ENCODE data around the gene CRTC3.

CRTC3 gene

GRCh38 chr15:90565866-90566265, 36.1 kb downstream of the CRTC3 start:
- TF ChIP-seq ZNF274 (IDR thresholded peaks at IDR 0.05; ENCODE audit: low read depth, low read length), result no peak
- H3K4me3 ChIP-seq (ENCODE audit: low read length), result no peak overlapping the region

- no peak for TF ChIP-seq ZNF274 (IDR thresholded peaks at IDR 0.05; ENCODE audit: low read depth, low read length)
- H3K4me3 ChIP-seq (ENCODE audit: low read length), result no peak overlapping the region
Measured at GRCh38 chr15:90570643-90571042, 40.9 kb downstream of the CRTC3 start.

- H3K4me3 ChIP-seq (ENCODE audit: low read length), result no peak overlapping the region; the same call in 1 of the 2 replicates
- TF ChIP-seq ZNF274 (IDR thresholded peaks at IDR 0.05; ENCODE audit: low read depth, low read length), result no peak
Measured at GRCh38 chr15:90571063-90571541, 41.4 kb downstream of the CRTC3 start.

GRCh38 chr15:90572893-90573292, 43.2 kb downstream of the CRTC3 start:
- no peak overlapping the region for H3K4me3 ChIP-seq (ENCODE audit: low read length)
- no peak for TF ChIP-seq ZNF274 (IDR thresholded peaks at IDR 0.05; ENCODE audit: low read depth, low read length)

GRCh38 chr15:90576711-90577389, 47.1 kb downstream of the CRTC3 start:
- no peak for TF ChIP-seq ZNF274 (IDR thresholded peaks at IDR 0.05; ENCODE audit: low read depth, low read length)

GRCh38 chr15:90579213-90579612, 49.5 kb downstream of the CRTC3 start:
- TF ChIP-seq ZNF274 (IDR thresholded peaks at IDR 0.05; ENCODE audit: low read depth, low read length), result no peak
- H3K4me3 ChIP-seq (ENCODE audit: low read length), result no peak overlapping the region

More at GRCh38 chr15:90576711-90577389, 47.1 kb downstream of the CRTC3 start:
- H3K4me3 ChIP-seq (ENCODE audit: low read length), result no peak overlapping the region

- no peak overlapping the region for H3K4me3 ChIP-seq (ENCODE audit: low read length)
- TF ChIP-seq ZNF274 (IDR thresholded peaks at IDR 0.05; ENCODE audit: low read depth, low read length), result no peak
Measured at GRCh38 chr15:90580099-90580498, 50.4 kb downstream of the CRTC3 start.

- no peak overlapping the region for H3K4me3 ChIP-seq (ENCODE audit: low read length)
- TF ChIP-seq ZNF274 (IDR thresholded peaks at IDR 0.05; ENCODE audit: low read depth, low read length), result no peak
Measured at GRCh38 chr15:90580541-90580940, 50.8 kb downstream of the CRTC3 start.

GRCh38 chr15:90580946-90581345, 51.2 kb downstream of the CRTC3 start:
- no peak overlapping the region for H3K4me3 ChIP-seq (ENCODE audit: low read length)
- no peak for TF ChIP-seq ZNF274 (IDR thresholded peaks at IDR 0.05; ENCODE audit: low read depth, low read length)

GRCh38 chr15:90581771-90582352, 52.1 kb downstream of the CRTC3 start:
- no peak overlapping the region for H3K4me3 ChIP-seq (ENCODE audit: low read length)
- TF ChIP-seq ZNF274 (IDR thresholded peaks at IDR 0.05; ENCODE audit: low read depth, low read length), result no peak

GRCh38 chr15:90582553-90582952, 52.8 kb downstream of the CRTC3 start:
- H3K4me3 ChIP-seq (ENCODE audit: low read length), result no peak overlapping the region
- TF ChIP-seq ZNF274 (IDR thresholded peaks at IDR 0.05; ENCODE audit: low read depth, low read length), result no peak

- no peak overlapping the region for H3K4me3 ChIP-seq (ENCODE audit: low read length)
- no peak for TF ChIP-seq ZNF274 (IDR thresholded peaks at IDR 0.05; ENCODE audit: low read depth, low read length)
Measured at GRCh38 chr15:90583471-90584252, 53.9 kb downstream of the CRTC3 start.

GRCh38 chr15:90584841-90585240, 55.1 kb downstream of the CRTC3 start:
- TF ChIP-seq ZNF274 (IDR thresholded peaks at IDR 0.05; ENCODE audit: low read depth, low read length), result no peak
- H3K4me3 ChIP-seq (ENCODE audit: low read length), result no peak overlapping the region

GRCh38 chr15:90585863-90586262, 56.1 kb downstream of the CRTC3 start:
- no peak overlapping the region for H3K4me3 ChIP-seq (ENCODE audit: low read length)
- TF ChIP-seq ZNF274 (IDR thresholded peaks at IDR 0.05; ENCODE audit: low read depth, low read length), result no peak

- H3K4me3 ChIP-seq (ENCODE audit: low read length), result no peak overlapping the region
- TF ChIP-seq ZNF274 (IDR thresholded peaks at IDR 0.05; ENCODE audit: low read depth, low read length), result no peak
Measured at GRCh38 chr15:90586948-90587347, 57.2 kb downstream of the CRTC3 start.

All from GM08714 (cell line).